Measurements from ENCODE around the gene SHC2. TPM values are rescaled to one million over a fixed set of nuclear protein-coding genes. Genes with fewer than 3 reads are reported as not detected.

Gene SHC2
- total and polyA plus RNA-seq, 2 of the 8 experiments (the other 6 are each of a cell fraction or from before 2014, with no cell fraction given): 4.4 to 7.3 TPM

DNA sequence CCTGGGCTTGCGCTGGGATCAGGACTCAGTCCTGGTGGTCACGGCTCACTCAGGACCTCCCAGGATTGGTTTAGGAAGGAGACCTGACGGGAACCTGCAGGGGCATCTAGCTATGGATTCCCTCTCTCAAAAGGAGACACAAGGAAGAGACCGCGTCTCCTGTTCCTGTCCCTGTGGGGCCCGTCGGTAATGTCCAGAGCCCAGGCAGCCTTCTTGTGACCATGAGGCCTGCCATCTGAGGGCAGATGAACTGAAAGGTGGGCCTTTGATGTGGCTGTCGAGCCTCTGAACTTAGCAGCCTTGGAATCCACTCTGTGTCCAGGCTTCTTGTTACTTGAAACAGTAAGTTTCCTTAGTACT, 84.7 kb downstream of the SHC2 start (continued):
- TF ChIP-seq BCL11A (IDR thresholded peaks at IDR 0.05; ENCODE audit: low read depth in 2 of 2, low read length in 2 of 2): no peak
- no peak for TF ChIP-seq CBX8 (IDR thresholded peaks at IDR 0.05; ENCODE audit: borderline replicate concordance, low read depth, low read length)

Measured in H1 (cell line).